GM21737 (cell line): ENCODE results near the gene DGKA.
"Not testable (repeated sequence)": the region's sequence is repeated elsewhere in the genome, so short reads cannot be mapped to it uniquely, and the experiment has no call there.

ENCODE experiments used
- ATAC-seq: cut with Tn5 transposase; IDR thresholded peaks from one replicate; pipeline ENCODE4 v1.9.1; 2021; ENCODE audit warnings: mild to moderate bottlenecking, moderate library complexity; ENCODE audit not compliant: unreplicated experiment

Gene DGKA

DNA sequence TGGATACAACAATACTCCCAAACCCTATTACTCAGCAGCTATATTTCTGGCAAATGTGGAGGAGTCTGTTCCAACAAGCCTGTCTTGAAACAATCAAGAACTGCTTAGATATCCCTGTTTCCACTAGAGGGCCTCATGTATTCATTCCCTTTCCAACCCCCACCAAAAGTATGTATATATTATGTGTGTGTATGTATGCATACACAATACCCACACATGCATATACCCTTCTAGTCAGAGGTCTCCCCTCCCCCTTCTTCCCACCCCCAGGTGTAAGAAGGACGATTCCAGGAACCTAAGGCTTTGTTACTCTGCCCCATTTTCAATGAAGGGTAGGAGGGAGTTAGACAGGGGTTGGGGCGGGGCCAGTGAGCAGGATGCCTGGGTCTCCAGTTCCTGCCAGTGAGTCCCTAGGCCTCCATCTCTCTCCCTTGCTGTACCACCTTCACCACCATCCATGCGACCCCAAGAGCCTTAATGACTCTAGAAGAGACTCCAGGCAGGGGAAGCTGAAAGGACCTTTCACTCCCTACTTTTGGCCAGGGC is at the start of gene DGKA:
TSS of gene DGKA (plus strand) at position 392 of the 546 bp plus-strand sequence. CDS start 5,342 bp downstream, outside the sequence.
- ATAC-seq = no peak

DNA sequence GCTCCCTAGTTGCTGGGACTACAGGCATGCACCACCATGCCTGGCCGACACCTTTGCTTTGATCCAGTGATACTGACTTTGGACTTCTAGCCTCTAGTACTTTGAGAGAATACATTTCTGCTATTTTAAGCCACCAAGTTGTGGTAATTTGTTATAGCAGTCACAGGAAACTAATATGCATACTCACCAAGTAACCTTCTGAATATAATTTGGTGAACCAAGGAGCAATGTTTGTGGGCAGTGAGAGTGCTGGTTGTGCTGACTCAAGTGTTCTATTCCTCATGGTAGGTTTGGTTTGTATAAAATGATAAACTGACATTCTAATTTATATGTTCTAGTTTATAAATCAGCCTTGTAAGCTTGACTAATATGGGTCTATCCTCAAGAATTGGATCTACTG is 45.8 kb upstream of the DGKA start:
- no peak for ATAC-seq

DNA sequence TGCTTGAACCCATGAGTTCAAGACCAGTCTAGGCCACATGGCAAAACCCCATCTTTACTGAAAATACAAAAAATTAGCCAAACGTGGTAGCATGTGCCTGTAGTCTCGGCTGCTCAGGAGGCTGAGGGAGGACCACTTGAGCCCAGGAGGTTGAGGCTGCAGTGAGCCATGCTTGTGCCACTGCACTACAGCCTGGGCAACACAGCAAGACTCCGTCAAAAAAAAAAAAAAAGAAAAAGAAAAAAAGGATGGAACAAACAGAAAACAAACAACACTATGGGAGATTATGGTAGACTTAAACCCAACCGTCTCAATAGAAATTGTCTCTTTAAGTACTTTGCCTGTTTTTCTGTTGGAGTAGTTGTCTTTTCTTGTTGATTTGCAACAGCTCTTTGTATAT is 39.7 kb upstream of the DGKA start:
- ATAC-seq = no peak

DNA sequence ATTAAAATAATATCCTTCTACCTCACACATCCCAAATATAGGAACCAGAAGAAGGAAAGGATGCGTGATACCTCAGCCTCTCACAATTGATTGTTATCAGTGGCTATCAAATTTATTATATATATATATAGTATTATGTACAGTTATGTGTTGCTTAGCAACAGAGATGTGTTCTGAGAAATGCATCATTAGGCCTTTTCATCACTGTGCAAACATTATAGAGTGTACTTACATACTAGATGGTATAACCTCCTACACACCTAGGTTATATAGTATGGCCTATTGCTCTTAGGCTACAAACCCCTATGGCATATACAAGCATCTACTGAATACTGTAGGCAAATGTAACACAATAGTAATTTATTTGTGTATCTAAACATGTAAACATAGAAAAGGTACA is 37.2 kb upstream of the DGKA start:
- no peak for ATAC-seq

DNA sequence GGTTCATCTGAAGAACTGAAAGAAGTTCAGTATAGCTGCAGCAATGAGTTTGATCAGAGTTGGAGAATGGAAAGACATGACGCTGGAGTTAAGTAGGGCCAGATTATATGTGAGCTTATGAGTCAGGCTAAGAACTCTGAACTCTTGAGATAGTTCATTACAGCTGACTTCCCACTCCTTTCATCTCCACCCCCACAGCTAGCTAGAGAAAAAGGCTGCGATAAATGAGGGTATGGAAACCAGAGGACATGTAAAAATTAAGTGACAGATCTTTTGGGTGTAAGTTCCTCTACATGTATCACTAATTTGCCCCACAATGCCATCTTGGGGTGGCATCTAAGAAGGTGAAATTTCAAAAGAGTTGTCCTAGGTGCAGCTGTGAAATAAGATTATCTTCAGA is 31.9 kb upstream of the DGKA start:
- no peak for ATAC-seq

DNA sequence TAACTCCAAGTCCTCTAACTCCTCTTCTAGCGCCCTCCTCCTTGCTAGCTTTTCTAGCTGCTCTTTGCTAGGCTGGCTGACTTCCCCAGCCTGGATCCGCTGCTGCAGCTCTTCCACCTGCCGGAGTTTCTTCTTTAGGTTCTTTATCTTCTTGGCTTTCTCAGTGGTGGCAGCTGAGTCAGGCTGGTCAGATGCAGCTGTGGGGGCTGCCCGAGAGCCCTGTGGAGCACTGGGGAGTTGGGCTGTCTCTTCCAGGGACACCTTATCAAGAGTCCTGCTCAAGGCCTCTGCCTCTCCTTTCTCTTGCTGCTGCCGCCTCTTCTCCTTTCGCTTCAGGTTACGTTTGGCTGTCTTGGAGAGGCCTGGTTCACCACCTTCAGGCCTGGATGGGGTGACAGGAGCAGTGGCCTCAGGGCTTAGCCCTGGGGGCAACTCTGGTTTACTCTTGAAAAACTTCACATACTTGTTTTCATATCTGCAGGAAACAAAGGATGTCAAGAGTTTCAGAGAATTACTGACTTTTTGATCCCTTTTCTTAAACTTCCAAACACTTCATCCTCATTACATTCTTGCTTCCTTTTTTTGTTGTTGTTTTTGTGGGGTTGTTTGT is 29.0 kb upstream of the DGKA start:
- no peak for ATAC-seq

DNA sequence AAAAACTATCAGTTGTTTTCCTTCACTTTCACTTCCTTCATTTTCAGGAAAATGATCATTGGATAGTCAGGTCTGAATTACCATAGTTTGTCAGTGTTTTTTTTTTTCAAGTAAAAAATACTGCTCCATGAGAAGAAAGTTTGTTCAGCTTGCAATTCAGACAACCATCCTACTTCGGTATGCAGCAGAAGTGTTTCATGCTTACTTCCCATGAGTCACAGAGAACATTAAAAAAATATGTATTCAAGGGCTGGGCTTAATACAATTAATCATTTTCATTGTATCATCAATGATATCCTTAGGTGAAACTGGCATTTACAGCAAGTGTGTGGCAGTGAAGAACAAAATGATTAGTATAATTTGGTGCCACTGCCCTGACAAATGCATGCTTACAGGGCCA is 24.9 kb upstream of the DGKA start:
- ATAC-seq = no peak

DNA sequence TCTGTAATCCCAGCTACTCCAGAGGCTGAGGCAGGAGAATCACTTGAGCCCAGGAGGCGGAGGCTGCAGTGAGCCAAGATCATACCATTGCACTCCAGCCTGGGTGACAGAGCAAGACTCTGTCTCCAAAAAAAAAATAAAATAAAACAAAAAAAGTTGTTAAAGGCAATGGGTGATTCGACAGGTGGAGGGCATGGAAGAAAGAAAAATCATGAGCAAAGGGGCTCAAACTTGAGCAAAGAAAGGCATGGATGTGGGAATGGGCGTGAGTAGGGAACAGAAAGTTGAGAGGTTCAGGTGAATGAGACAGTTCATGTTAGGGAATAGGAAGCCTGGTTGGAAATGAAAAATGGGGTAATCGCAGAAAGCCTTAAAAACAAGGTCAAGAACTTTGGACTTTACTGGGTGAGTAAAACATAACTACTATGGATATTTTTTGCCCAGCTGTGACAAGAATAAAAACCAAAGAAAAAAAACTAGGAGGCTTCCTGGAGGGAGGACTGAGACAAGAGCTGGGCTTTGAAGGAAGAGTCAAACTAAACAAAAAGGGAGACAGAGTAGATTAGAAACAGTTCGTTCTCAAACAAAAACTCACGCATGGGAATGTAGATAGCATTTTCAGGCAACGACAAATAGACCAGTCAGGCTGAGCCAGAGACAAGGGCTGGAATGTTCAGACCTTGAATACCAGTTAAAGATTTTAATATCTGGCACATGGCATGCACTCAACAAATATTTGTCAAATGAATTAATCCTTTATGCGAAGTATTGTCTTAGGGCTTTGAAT is 22.0 kb upstream of the DGKA start:
- no peak for ATAC-seq

DNA sequence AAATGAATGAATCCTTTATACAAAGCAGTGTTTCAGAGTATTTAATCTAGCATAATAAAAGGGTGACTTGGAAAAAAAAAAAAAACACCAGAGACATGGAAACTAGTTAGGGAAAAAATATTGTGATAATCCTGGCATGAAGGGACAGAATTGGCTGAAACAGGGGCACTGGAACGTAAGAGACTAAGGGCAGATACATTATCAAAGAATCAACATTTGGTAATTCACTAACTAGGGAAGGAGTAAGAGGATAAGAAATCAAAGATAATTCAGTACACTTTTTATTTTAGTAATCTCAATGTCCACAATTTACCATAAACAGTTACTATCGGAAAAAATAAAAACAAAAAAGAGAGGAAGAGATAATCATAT is 21.5 kb upstream of the DGKA start:
- ATAC-seq = no peak

DNA sequence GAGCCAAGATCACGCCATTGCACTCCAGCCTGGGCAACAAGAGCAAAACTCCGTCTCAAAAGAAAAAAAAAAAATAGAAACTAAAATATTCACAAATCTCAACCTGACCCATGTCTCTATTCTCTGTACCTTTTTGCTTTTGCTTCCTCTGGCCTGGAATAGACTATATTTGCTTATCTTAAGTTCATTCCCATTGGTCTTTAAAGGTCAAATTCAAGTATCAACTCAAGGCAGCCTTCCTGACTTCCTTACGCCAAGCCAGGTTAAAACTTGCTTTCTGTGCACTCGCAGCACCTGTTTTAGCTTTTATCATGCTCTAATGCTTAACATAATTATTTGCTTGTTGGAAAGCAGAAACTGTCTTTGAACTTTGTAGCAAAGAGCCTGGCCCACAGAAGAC is 18.1 kb upstream of the DGKA start:
- no peak for ATAC-seq

DNA sequence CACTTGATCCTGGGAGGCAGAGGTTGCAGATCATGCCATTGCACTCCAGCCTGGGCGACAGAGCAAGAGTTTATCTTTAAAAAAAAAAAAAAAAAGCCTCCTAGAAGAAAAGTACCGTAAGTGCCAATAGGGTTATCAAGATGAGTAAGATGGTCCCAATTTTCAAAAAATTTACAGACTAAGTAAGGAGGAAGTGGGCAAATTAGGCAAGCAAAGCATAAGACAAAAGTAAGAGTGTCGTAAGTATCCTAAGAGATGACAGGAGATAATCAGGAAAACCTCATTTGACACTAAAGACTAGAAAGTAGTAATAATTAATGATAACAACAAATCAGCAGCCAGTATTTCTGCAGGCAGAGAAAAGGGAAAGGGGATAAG is 15.5 kb upstream of the DGKA start:
- ATAC-seq = no peak

DNA sequence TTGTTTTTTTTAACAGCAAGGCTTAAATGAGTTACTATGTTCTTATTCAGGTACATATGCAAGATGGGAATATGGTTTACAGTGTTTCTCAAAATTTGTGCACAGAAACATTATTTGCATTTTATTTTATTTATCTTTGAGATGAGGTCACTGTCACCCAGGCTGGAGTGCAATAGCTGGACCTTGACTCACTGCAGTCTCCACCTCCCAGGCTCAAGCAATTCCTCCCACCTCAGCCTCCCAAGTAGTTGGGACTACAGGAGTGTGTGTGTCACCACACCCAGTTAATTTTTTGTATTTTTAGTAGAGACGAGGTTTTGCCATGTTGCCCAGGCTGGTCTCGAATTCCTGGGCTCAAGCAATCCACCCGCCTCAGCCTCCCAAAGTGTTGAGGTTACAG is 11.9 kb upstream of the DGKA start:
- not testable (repeated sequence) for ATAC-seq

DNA sequence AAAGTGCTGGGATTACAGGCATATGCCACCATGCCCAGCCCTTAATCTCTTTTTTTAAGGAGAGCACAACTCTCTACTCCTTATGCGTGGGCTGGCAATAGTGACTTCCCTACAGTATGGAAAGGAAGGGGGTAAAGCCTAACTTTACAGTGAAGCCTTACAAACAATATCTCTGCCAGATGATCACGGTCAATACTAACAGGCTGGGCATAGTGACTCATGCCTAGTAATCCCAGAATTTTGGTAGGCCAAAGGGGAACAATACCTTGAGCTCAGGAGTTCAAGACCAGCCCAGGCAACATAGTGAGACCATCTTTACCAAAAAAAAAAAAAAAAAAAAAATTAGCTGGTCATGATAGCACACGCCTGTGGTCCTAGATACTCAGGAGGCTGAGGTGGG is 8.8 kb upstream of the DGKA start:
- ATAC-seq = no peak

DNA sequence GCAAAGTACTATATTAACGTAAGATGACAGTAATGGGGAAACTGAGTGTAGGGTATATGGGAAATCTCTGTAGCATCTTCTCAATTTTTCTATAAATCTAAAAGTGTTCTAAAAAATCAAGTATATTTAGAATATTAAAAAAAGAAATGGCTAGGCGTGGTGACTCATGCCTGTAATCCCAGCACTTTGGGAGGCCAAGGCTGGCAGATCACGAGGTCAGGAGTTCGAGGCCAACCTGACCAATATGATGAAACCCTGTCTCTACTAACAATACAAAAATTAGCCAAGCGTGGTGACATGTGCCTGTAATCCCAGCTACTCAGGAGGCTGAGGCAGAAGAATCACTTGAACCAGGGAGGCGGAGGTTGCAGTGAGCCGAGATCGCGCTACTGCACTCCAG is 7.3 kb upstream of the DGKA start:
- not testable (repeated sequence) for ATAC-seq

DNA sequence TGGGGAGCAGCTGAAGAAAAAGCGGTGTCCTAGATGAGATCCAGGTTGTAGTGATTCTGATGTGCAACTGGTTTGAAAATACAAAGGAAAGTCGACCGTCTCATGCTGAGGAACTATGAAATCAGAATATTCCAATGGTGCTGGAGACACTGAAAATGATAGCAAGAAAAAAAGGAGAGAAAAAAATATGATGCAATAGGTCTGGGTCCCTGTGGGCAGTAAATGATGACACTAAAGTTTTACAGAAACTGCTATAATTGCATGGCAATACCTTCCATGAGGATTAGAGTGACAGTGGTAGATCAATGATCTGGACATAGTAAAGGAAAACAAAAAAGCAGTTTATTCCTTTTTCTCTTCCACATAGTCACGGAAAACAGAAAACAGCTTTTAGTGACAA is 5.6 kb upstream of the DGKA start:
- no peak for ATAC-seq

DNA sequence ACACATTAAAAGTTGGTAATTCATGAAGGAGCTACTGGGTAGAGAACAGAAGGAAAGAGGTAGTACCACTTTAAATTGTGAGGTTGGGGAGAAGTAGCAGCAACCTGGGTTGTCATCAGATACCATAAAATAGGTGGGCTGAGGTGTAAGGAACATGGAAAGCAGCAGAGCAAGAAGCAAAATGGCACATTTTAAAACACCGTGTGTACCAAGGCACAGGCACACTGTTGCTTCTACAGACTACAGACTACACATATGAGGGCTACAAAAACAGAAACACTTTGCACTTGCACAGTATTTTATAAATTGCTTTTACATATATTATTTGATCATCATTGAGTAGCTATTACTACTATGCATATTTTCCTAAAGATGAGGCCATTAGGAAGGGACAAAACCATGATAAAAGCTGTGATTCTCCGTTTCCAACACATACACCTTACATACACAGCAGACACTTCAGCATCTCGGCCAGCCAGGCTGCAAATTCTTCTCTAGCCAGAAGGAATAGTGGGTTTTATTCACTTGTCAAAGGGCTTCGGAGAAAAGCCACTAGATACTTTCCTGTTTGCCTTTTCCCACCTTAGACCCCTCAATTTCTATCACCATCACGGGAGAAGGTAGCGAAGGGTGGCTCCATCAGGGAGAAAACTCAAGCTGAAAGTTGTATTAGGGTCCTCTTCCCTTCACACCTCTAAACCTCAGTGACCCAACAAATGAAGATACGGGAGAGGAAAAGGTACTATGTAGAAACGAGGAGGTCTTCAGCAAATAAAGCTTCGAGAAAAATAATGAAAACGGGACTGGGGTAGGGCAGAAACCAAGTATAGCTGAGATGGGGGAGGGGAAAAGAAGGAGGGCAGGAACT is 4.9 kb upstream of the DGKA start:
- no peak for ATAC-seq

DNA sequence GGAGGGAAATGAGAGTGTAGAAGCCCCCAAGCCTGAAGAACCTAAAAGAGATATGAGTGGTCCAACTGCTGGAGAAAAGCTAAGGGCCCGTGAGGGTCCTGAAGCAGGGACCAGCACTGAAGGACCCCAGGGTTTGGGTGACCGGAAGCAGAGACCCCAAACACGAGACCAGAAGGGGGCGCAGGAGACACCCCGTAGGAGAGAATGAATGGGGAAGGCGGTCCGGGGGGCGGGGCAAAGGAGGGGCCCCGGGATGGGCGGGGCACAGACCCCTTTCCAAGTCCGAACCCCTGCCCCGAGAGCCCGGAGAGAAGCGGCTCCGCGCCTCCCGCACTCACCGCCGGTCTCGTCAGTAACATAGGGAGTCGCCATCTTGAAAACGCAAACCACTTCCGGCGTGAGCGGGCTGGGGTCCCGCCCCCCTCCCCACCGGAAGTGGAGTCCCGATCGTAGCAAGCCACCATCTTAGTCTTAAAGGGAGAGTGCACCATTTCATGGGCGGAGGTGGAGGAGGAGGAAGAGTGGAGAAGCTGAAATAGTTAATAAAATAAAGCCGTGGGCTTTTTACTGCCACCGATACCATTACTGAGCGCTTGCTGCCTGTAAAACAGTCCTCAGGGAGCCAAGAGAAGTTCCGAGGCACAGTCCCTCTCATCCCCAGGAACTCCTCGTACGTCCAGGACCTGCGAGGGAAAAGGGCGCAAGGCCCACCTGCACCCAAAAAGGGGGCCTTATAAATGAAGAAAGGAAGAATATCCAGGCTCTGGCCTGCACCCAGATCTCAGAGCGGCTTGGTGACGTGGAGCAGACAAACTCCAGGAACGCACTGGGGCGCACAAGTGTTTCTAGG is 4.0 kb upstream of the DGKA start:
- ATAC-seq = peak; percentile 41

DNA sequence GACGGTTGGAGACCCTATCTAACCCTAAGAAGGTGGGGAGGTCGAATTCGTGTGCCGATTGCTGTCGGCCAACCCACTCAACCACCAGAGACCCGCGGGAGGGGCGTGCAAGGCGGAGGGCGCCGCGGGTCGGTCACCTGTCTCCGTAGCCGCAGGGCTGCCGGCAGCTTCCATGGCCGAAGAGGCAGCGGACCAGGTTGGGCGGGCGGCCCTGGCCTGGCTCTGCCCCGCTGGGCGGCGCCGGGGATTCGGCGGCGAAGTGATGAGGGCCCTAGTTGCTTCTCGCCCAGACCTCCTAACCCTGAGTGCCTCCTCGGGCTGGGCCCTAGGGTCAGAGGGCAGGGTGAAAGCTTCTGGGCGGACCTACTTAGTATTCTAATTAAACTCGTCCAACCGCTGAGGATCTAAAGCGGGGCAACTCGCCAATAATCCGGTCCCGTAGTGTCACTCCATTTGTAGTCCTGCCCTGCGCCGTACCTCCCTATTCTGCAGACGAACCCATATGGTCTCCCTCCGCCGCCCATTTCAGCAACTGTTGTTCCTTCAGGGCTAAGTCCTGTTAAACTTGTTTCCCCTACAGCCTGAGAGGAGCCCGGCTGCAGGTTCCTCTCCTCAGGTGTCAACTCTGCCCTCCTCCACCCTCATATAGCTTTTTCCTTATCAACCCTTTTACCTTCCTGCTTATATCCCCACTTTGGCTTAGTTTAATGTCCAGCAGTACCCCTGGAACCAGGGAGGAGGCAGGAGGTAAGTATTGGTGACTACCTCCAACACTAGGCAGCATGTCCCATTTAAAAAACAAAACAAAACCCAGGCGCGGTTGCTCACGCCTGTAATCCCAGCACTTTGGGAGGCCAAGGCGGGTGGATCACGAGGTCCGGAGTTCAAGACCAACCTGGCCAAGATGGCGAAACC is 3.1 kb upstream of the DGKA start, which contains the start of gene PYM1:
TSS of gene PYM1 (minus strand) at position 307 of the 915 bp plus-strand sequence. CDS start at position 174, 133 bp downstream.
- ATAC-seq = peak; percentile 30

DNA sequence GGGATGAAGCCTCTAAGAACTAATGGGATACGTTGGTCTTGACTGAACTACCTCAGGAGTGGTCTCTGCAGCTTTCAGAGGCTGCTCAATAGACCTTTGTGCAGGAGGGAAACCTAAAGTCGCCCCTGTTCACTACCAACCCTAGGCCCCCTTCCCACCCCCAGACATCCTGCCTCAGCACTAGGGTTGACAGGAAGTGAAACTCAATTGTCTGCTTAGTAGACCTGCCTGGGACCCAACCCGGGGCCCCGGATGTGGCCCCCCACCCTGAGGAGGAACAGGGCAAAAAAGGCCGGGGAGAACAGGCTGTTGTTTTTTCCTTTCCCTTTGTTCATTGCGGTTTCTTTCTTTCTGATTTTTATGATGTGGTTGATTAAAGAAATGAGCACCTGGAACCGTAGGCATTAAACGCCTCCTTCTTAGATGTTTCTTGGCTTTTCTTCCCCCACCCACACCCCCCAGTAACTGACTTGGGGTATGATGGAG is 1.6 kb upstream of the DGKA start:
- peak; percentile 37 for ATAC-seq
